ENCODE results near the gene F7.
"Not testable (repeated sequence)": the region's sequence is repeated elsewhere in the genome, so short reads cannot be mapped to it uniquely, and the experiment has no call there.

Gene F7

GRCh38 chr13:113072376-113072775 lies 33.2 kb upstream of the F7 start:
- no peak for DNase-seq (ENCODE audit: low read depth in 3 of 3)

- DNase-seq (ENCODE audit: low read depth in 3 of 3), result no peak
Observed at GRCh38 chr13:113073942-113074341, 31.6 kb upstream of the F7 start.

DNA sequence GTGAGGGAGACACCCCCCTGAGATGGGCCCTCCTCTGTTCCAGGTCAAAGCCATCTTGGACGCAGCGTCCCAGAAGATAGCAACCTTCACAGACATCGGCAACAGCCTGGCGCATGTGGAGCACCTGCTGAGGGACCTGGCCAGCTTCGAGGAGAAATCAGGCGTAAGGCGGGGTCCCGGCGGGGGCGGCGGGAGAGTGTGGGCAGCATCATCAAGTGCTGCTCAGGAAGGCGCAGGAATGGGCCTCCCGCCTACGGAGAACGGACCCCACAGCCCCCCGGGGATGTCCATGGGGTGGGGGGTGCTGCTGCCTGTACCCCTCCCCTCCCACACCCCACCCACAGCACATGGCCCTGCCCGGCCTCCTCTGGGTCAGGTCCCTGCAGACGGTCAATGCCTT lies 31.2 kb upstream of the F7 start:
- DNase-seq (ENCODE audit: low read depth in 3 of 3), result no peak

DNA sequence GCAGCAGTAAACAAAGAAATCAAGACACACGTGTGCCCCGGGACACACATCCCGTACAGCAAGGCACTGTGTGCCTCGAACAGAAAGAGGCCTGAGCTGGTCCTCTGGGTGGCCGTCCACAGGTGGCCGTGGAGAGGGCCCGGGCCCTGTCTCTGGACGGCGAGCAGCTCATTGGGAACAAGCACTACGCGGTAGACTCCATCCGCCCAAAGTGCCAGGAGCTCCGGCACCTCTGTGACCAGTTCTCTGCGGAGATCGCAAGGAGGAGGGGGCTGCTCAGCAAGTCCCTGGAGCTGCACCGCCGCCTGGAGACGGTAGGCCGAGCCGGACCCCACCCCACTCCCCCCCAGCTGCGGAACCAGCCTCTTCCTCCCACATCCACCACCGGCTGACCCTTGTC lies 30.7 kb upstream of the F7 start:
- DNase-seq (ENCODE audit: low read depth in 3 of 3), result no peak

DNA sequence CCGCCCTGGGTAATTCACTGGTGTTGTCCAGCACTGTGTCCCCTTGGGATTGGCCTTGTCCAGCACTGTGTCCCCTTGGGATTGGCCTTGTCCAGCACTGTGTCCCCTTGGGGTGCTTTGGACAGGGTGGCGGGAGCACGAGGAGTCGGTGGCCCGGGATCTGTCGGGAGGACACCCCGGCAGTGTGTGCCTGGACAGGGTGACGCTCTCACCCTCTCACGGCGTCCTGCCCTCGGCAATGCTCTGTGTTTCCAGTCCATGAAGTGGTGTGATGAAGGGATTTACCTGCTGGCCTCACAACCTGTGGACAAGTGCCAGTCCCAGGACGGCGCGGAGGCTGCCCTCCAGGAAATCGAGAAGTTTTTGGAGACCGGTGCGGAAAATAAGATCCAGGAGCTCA lies 29.9 kb upstream of the F7 start:
- DNase-seq (ENCODE audit: low read depth in 3 of 3), result no peak

- DNase-seq (ENCODE audit: low read depth in 3 of 3), result no peak
Observed at GRCh38 chr13:113076681-113077401, 28.8 kb upstream of the F7 start.

- DNase-seq (ENCODE audit: low read depth in 3 of 3), result no peak
Observed at GRCh38 chr13:113077566-113077952, 28.0 kb upstream of the F7 start.

- no peak for DNase-seq (ENCODE audit: low read depth in 3 of 3)
Observed at GRCh38 chr13:113077953-113078901, 27.4 kb upstream of the F7 start.

DNA sequence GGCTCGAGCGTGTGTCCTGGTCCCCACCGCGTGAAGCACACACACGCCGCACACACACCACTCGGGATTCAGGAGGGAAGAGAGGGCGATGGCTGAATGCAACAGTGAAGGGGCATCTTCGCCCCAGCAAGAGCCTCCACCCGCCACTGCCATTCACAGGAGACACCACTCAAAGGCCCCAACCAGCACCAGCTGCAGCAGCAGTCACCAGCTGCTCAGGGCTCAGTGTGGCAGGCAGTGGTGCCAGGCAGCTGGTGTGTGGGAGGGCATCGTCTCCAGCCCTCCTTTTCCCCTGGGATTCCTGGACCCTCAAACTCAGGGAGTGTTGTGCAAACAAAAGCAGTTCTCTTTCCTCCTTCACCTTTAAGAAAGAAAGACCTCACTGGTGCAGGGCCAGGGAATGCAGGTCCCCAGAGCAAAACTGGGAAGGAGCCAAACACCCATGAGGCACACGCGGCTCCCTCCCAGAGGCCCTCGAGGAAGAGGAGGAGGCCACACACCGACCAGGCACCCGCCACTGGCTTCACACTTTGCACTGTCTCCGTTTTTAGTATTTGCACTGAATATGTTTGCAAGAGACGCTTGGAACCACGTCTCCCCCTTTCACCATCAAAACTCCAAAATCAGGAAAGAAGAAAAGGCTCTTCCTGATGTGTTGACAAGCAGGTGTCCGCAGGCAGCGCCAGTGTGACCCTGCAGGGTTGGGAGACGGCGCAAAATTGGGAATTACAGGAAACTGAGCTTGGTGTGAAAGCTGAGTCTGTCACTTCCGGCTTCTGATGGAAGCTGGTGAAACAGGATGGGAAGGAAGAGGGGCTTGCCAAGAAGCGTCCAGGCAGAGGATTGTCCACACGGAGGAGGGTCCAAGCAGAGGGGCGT lies 26.4 kb upstream of the F7 start:
- DNase-seq (ENCODE audit: low read depth in 3 of 3), result no peak

- DNase-seq (ENCODE audit: low read depth in 3 of 3), result not testable (repeated sequence)
Observed at GRCh38 chr13:113079781-113080080, 25.9 kb upstream of the F7 start.

DNA sequence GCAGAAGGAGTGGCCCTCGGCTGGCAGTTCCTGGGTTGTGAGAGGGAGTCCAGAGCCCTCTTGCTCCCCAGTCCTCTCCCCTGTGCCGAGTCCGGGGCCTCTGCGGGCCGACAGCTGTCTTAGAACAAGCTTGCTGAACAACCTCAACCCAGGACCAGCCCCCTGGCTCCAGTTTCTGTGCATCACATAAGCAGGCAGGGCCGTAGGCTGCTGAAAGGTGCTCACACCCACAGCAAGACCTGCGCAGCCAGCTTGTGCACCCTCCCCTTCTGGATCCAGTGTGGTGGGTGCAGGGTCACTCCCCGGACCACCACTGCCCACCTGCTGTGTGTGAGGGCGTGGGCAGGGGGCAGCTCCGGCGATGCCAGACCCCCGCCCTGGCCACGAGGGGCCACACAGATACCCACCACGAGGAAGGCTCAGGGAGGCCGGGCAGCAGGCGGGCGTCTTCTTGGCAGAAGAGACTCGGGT lies 25.2 kb upstream of the F7 start:
- no peak for DNase-seq (ENCODE audit: low read depth in 3 of 3)

DNA sequence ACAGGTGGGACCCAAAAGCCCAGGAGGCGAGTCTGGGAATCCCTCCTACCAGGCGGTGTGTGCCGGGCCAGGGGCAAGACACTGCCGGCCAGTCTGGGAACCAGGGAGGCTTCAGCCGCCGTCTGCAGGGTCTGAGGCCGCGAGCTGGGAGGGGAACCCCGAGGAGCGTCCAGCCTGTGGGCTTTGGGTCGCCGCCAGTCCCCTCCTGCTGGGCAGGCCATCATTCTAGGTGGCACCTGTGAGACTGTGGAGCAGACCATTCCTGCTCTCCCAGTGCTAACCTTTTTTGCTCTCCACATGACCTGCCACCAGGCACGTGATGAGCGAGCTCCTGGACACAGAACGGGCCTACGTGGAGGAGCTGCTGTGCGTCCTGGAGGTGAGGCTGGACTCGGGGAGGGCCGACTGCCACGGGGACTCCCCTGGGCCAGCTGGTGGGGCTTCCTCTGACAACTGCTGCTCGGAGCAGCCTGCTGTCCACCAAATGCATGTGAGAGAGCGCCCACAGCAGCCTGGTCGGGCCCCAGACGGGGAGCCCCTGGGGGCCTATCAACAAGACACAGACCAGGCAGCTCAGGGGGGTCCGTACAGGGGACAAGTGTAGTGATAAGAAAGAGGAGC lies 24.6 kb upstream of the F7 start:
- DNase-seq (ENCODE audit: low read depth in 3 of 3), result no peak

GRCh38 chr13:113082198-113083021 lies 23.2 kb upstream of the F7 start:
- DNase-seq (ENCODE audit: low read depth in 3 of 3), result no peak

DNA sequence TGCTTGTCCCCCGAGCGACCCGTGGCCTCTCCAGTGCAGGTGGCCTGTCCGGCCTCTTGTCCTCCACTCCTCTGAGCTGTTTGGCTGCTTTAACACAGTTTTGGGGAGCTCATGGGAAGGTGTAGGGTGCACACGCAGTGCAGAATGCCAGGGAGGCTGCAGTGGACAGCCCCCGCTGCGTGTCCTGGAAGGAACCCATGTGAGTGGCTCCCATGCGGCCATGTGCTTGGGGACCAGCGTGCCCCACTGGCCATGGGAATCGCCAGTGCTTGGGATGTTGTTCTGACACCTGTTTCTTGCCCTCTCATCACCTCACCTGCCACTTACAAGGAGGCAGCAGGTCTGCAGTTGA lies 22.6 kb upstream of the F7 start:
- no peak for DNase-seq (ENCODE audit: low read depth in 3 of 3)

DNA sequence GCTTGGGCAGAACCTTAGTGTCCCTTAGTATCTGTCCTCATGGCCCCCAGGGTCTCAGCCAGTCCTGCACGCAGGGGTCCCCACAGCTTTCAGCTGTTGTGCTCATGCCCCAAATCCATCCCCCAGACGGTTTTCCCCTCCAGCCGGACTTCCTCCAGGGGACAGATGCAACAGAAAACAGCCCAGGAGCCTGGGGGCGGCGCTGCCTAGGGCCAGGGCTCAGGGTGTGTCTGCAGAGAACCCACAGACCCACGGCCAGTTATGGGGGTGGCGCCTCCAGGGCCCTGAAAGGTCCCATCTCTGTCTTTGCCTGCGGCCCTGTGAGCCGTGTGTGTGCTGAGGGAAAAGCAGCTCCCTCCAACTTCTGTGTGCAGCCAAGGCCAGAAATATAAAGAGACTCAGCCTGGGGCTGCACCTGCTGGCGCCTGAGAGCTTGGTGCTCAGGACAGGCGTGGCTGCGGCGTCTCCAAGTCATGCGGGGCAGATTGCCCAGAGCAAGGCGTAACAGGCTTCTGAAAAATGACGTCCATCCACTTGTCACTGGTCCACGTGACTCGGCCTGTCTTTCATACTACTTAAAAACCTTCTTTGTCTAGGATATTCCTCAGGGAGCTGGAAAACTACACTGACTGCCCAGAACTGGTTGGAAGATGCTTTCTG lies 22.1 kb upstream of the F7 start:
- DNase-seq (ENCODE audit: low read depth in 3 of 3), result no peak

GRCh38 chr13:113084094-113084942 lies 21.3 kb upstream of the F7 start:
- DNase-seq (ENCODE audit: low read depth in 3 of 3), result no peak

DNA sequence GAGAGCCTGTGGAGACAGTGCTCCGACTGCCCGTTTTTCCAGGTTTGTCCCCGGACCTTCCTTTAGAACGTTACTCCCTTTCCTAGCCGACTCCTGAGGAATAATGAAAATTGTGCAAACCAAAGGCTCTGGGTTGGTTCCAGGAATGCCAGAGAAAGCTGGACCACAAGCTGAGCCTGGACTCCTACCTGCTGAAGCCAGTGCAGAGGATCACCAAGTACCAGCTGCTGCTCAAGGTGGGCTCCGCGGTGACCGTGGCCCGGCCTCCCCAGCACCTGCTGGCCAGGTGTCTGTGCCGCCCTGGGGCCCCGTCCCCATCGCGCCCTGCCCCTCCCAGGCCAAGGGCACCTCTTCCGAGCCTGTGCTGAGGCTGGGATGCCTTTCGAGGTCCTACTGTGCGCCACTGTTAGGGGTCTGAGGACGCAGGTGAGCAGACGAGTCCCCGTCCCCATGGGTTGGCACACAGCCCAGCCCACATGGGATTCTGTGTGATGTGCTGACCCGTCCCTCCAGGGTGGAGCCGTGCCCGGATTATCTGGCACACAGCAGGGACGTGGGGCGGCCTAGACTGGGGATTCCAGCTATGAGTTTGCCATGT lies 20.5 kb upstream of the F7 start:
- no peak for DNase-seq (ENCODE audit: low read depth in 3 of 3)

DNA sequence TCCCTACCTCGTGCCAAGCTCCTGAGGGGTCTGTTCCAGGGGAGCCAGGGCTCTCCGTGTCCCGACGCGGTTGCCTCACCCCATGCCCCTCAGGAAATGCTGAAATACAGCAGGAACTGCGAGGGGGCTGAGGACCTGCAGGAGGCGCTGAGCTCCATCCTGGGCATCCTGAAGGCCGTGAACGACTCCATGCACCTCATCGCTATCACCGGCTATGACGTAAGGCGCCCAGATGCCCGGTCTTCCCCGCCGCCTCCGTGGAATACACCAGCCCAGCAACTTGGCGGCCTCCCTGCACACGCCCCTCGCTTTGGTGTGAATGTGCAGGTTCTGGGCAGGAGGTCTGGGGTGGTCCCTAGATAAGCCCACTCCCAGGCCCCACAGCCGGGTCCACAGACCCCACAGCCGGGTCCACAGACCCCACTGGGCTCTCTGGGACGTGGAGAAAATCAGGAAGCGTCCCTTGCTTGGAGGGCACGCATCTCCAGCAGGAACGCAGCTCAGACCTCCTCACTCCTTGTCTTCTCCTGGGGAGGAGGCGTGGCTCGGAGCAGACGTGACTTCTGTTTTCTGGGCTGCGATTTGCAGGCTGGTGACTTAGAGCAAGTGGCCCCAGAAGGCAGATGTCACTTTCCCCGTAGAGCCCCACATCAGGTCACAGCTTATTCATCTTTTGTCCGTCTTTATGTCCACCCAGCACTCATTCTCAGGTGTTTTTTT lies 19.4 kb upstream of the F7 start:
- no peak for DNase-seq (ENCODE audit: low read depth in 3 of 3)

Measured in stimulated activated CD4-positive, alpha-beta T cell treated with anti-CD3 and anti-CD28 coated beads, TNF-alpha, amount 100 ng/mL, for 4 hours (primary cell).